Mesothelial cell of epicardium (in vitro differentiated cells): ENCODE data around the gene SH2D1A. TPM values are rescaled to one million over a fixed set of nuclear protein-coding genes. Genes with fewer than 3 reads are reported as not detected.
A peak's percentile ranks its signal among the peaks of the same experiment; 100 is the strongest.

Experiments used
- DNase-seq, 2 experiments: peaks; one replicate each; pipeline ENCODE4 v3.0.0; 2021; ENCODE audit warnings: low spot score in 2 of 2; ENCODE audit not compliant: unreplicated experiment in 2 of 2
- H3K27ac Mint-ChIP-seq: 2 replicates; pipeline ENCODE4 v1.8.0; 2021; ENCODE audit warnings: mixed read lengths
- H3K27me3 Mint-ChIP-seq: 2 replicates; pipeline ENCODE4 v1.8.0; 2021; ENCODE audit warnings: low read depth, mixed read lengths
- H3K36me3 Mint-ChIP-seq: 2 replicates; pipeline ENCODE4 v1.8.0; 2021; ENCODE audit warnings: mixed read lengths
- H3K4me1 Mint-ChIP-seq: 2 replicates; pipeline ENCODE4 v1.8.0; 2021; ENCODE audit warnings: mixed read lengths
- H3K4me3 Mint-ChIP-seq: 2 replicates; pipeline ENCODE4 v1.8.0; 2021; ENCODE audit warnings: mild to moderate bottlenecking, moderate library complexity, mixed read lengths
- H3K9me3 Mint-ChIP-seq: 2 replicates; pipeline ENCODE4 v1.8.0; 2021; ENCODE audit warnings: mixed read lengths
- CTCF ChIP-seq: fragments of 200-600 bp; sonication (generic); IDR thresholded peaks from one replicate; pipeline ENCODE4 v1.5.0; 2021; ENCODE audit warnings: antibody characterized with exemption; ENCODE audit not compliant: unreplicated experiment
- total RNA-seq: library from RNA; stranded (reverse); gene quantifications from 3 replicates; pipeline ENCODE4 v1.2.1, GENCODE V29; 2021

The SH2D1A gene
- total RNA-seq, 1 donor from 2014 or later: not detected

DNA sequence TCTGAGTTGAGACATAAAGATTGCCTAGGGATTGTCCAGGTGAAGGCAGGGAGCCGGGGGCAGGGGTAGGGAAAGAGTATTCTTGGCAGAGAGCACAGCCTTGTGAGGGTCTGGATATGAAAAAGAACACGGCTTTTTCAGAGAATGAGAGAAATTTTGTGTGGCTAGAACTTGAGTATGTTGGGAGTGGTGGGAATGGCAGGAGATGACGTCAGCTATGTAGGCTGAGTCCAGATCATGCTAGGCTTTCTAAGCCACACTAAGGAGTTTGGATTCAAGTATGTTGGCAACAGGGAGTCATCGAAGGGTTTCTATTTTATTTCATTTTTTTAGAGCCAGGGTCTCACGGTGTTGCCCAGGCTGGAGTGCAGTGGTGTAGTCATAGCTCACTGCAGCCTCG is 40.0 kb downstream of the SH2D1A start:
- Mint-ChIP-seq H3K4me1 (no peaks in the 10 kb centered on the region), H3K4me3 (no peak overlapping the region)

GRCh38 chrX:124388562-124388961 is 42.2 kb downstream of the SH2D1A start:
- peak; percentile 38 to 62 for DNase-seq

More for the DNA sequence above, 40.0 kb downstream of the SH2D1A start:
- DNase-seq: no peak
- Mint-ChIP-seq H3K9me3 (no peaks in the 10 kb centered on the region), H3K27me3 (peaks cover 9% of the 10 kb centered on the region), H3K36me3 (no peaks in the 10 kb centered on the region), H3K27ac (no peak overlapping the region)
- no peak for TF ChIP-seq CTCF

DNA sequence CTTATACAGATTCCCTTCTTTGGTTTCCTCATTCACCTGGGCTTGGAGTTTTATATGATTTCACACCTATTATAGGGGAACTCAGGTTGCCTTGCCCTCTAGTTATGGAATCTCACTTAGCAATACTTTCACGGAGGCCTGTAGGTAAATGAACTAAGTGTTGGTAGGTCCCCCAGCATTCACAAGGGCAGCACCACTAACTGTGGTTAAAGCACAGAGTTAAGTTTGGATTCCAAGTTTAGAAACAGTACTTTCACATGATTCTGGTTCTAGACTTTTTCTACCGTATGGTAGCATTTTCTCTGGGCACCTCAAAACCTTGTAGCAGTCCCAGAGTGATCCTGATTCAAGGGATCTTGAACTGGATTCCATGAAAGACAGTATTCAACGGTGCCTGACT is 46.4 kb downstream of the SH2D1A start:
- TF ChIP-seq CTCF: no peak
- no peak for DNase-seq

More at GRCh38 chrX:124388562-124388961, 42.2 kb downstream of the SH2D1A start:
- H3K9me3 Mint-ChIP-seq: no peaks in the 10 kb centered on the region
- H3K4me1 Mint-ChIP-seq: no peaks in the 10 kb centered on the region
- no peaks in the 10 kb centered on the region for H3K36me3 Mint-ChIP-seq
- H3K4me3 Mint-ChIP-seq: no peak overlapping the region
- H3K27ac Mint-ChIP-seq: no peak overlapping the region
- peak; percentile 93 for TF ChIP-seq CTCF
- H3K27me3 Mint-ChIP-seq: peaks cover 9% of the 10 kb centered on the region

GRCh38 chrX:124393238-124393637 is 46.9 kb downstream of the SH2D1A start:
- no peak for DNase-seq
- Mint-ChIP-seq H3K4me3 (no peak overlapping the region), H3K4me1 (no peaks in the 10 kb centered on the region), H3K27me3 (peaks cover 1% of the 10 kb centered on the region), H3K36me3 (no peaks in the 10 kb centered on the region), H3K9me3 (no peaks in the 10 kb centered on the region), H3K27ac (no peak overlapping the region)
- no peak for TF ChIP-seq CTCF

More for the DNA sequence above, 46.4 kb downstream of the SH2D1A start:
- no peaks in the 10 kb centered on the region for H3K9me3 Mint-ChIP-seq
- H3K27me3 Mint-ChIP-seq: peaks cover 1% of the 10 kb centered on the region
- H3K4me3 Mint-ChIP-seq: no peak overlapping the region
- H3K27ac Mint-ChIP-seq: no peak overlapping the region
- H3K36me3 Mint-ChIP-seq: no peaks in the 10 kb centered on the region
- H3K4me1 Mint-ChIP-seq: no peaks in the 10 kb centered on the region

DNA sequence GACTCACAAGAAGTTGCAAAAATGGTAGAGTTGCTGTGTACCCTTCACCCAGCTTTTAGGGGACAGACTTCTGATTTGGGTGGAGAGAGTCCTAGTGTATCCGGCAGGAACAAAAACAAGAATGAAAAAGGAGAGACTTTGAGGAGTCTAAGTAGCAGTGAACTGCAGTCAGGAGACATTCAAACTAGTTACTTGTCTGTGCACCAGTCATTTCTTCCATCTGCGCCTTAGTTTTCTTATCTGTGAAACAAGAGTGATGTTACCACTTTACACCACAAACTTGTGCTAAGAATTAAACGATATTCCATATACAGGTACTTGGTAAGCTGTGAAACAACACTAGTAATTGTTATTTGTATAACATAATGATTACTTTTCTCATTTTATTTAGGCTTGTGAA is 47.3 kb downstream of the SH2D1A start:
- DNase-seq: no peak
- no peak for TF ChIP-seq CTCF
- Mint-ChIP-seq H3K27ac (no peak overlapping the region), H3K4me1 (no peaks in the 10 kb centered on the region), H3K36me3 (no peaks in the 10 kb centered on the region), H3K9me3 (no peaks in the 10 kb centered on the region), H3K27me3 (peaks cover 1% of the 10 kb centered on the region), H3K4me3 (no peak overlapping the region)
